ENCODE results near the gene ADH6. TPM values are rescaled to one million over a fixed set of nuclear protein-coding genes. Genes with fewer than 3 reads are reported as not detected.

ADH6 gene
- total and polyA plus RNA-seq, 2 experiments from 2014 or later = not detected

GRCh38 chr4:99179178-99179577 lies 39.9 kb downstream of the ADH6 start:
- Histone ChIP-seq H3K4me1 (ENCODE audit: insufficient read depth) (peaks cover 4% of the 10 kb centered on the region), H2AFZ (no peak overlapping the region), H3K27ac (no peak overlapping the region), H3K9ac (no peak overlapping the region), H3K9me3 (ENCODE audit: low read depth) (no peaks in the 10 kb centered on the region), H4K20me1 (ENCODE audit: insufficient read depth) (no peaks in the 10 kb centered on the region), H3K27me3 (replicated peaks; ENCODE audit: insufficient read depth) (no peaks in the 10 kb centered on the region), H3K9me2 (ENCODE audit: insufficient read depth) (no peaks in the 10 kb centered on the region), H3K79me2 (ENCODE audit: insufficient read depth) (no peaks in the 10 kb centered on the region), H3F3A (ENCODE audit: insufficient read depth) (peaks cover 9% of the 10 kb centered on the region), H3K36me3 (ENCODE audit: low read depth) (no peaks in the 10 kb centered on the region), H3K4me2 (ENCODE audit: unreplicated experiment) (no peak overlapping the region), H3K4me3 (no peak overlapping the region)
- DNase-seq = no peak
- in situ Hi-C loops (cut with MboI) = no loop called here
- WGBS, 2 experiments (ENCODE audit: low coverage in 1 of 2, low lambda C conversion rate in 2 of 2, missing lambda C conversion rate in 2 of 2) = 49 to 54% methylated on average over 2 of the region's 2 CpGs
- TF ChIP-seq EZH2 (IDR thresholded peaks at IDR 0.05; ENCODE audit: insufficient read depth, poor library complexity, severe bottlenecking) (no peak), EZH2phosphoT487 (IDR thresholded peaks at IDR 0.05; ENCODE audit: insufficient read depth, low read depth) (no peak)

GRCh38 chr4:99166544-99166943 lies 52.5 kb downstream of the ADH6 start:
- no peaks in the 10 kb centered on the region for H3F3A ChIP-seq (ENCODE audit: insufficient read depth)
- H3K4me3 ChIP-seq = no peak overlapping the region
- no peak overlapping the region for H3K9ac ChIP-seq
- H3K27me3 ChIP-seq (replicated peaks; ENCODE audit: insufficient read depth) = no peaks in the 10 kb centered on the region
- H4K20me1 ChIP-seq (ENCODE audit: insufficient read depth) = no peaks in the 10 kb centered on the region
- 59 to 75% methylated on average over 2 of the region's 2 CpGs for WGBS, 2 experiments (ENCODE audit: low coverage in 1 of 2, low lambda C conversion rate in 2 of 2, missing lambda C conversion rate in 2 of 2)
- H3K4me1 ChIP-seq (ENCODE audit: insufficient read depth) = no peaks in the 10 kb centered on the region
- H2AFZ ChIP-seq = no peak overlapping the region
- H3K79me2 ChIP-seq (ENCODE audit: insufficient read depth) = no peaks in the 10 kb centered on the region
- H3K36me3 ChIP-seq (ENCODE audit: low read depth) = no peaks in the 10 kb centered on the region
- DNase-seq = no peak
- H3K4me2 ChIP-seq (ENCODE audit: unreplicated experiment) = no peak overlapping the region
- no peaks in the 10 kb centered on the region for H3K9me2 ChIP-seq (ENCODE audit: insufficient read depth)
- no peak for TF ChIP-seq EZH2 (IDR thresholded peaks at IDR 0.05; ENCODE audit: insufficient read depth, poor library complexity, severe bottlenecking)
- no peak for TF ChIP-seq EZH2phosphoT487 (IDR thresholded peaks at IDR 0.05; ENCODE audit: insufficient read depth, low read depth)
- H3K27ac ChIP-seq = no peak overlapping the region
- in situ Hi-C loops (cut with MboI) = no loop called here
- no peaks in the 10 kb centered on the region for H3K9me3 ChIP-seq (ENCODE audit: low read depth)

- H3K9me3 ChIP-seq (ENCODE audit: low read depth) = no peaks in the 10 kb centered on the region
- no peaks in the 10 kb centered on the region for H3K79me2 ChIP-seq (ENCODE audit: insufficient read depth)
- no peaks in the 10 kb centered on the region for H3K36me3 ChIP-seq (ENCODE audit: low read depth)
- WGBS, 2 experiments (ENCODE audit: low coverage in 1 of 2, low lambda C conversion rate in 2 of 2, missing lambda C conversion rate in 2 of 2) = 42 to 55% methylated on average over 1 of the region's 1 CpG
- no peak overlapping the region for H3K4me3 ChIP-seq
- no peak overlapping the region for H3K9ac ChIP-seq
- no peak for TF ChIP-seq EZH2phosphoT487 (IDR thresholded peaks at IDR 0.05; ENCODE audit: insufficient read depth, low read depth)
- no peak for TF ChIP-seq EZH2 (IDR thresholded peaks at IDR 0.05; ENCODE audit: insufficient read depth, poor library complexity, severe bottlenecking)
- in situ Hi-C loops (cut with MboI) = no loop called here
- no peaks in the 10 kb centered on the region for H4K20me1 ChIP-seq (ENCODE audit: insufficient read depth)
- H3K4me1 ChIP-seq (ENCODE audit: insufficient read depth) = no peaks in the 10 kb centered on the region
- H2AFZ ChIP-seq = no peak overlapping the region
- H3K27ac ChIP-seq = no peak overlapping the region
- H3K27me3 ChIP-seq (replicated peaks; ENCODE audit: insufficient read depth) = no peaks in the 10 kb centered on the region
- no peaks in the 10 kb centered on the region for H3K9me2 ChIP-seq (ENCODE audit: insufficient read depth)
- no peaks in the 10 kb centered on the region for H3F3A ChIP-seq (ENCODE audit: insufficient read depth)
- no peak overlapping the region for H3K4me2 ChIP-seq (ENCODE audit: unreplicated experiment)
- DNase-seq = no peak
Observed at GRCh38 chr4:99165978-99166377, 53.1 kb downstream of the ADH6 start.

GRCh38 chr4:99161373-99162099 lies 57.5 kb downstream of the ADH6 start:
- in situ Hi-C loops (cut with MboI) = no loop called here
- no peak for TF ChIP-seq EZH2 (IDR thresholded peaks at IDR 0.05; ENCODE audit: insufficient read depth, poor library complexity, severe bottlenecking)
- no peak for TF ChIP-seq EZH2phosphoT487 (IDR thresholded peaks at IDR 0.05; ENCODE audit: insufficient read depth, low read depth)

More at GRCh38 chr4:99161373-99162099, 57.5 kb downstream of the ADH6 start:
- DNase-seq = no peak
- Histone ChIP-seq H4K20me1 (ENCODE audit: insufficient read depth) (no peaks in the 10 kb centered on the region), H3K36me3 (ENCODE audit: low read depth) (no peaks in the 10 kb centered on the region), H3K4me1 (ENCODE audit: insufficient read depth) (no peaks in the 10 kb centered on the region), H3K9me3 (ENCODE audit: low read depth) (no peaks in the 10 kb centered on the region), H3K4me2 (ENCODE audit: unreplicated experiment) (no peak overlapping the region), H3K4me3 (no peak overlapping the region), H3K9me2 (ENCODE audit: insufficient read depth) (no peaks in the 10 kb centered on the region), H3K27ac (no peak overlapping the region), H3K79me2 (ENCODE audit: insufficient read depth) (no peaks in the 10 kb centered on the region), H2AFZ (no peak overlapping the region), H3F3A (ENCODE audit: insufficient read depth) (no peaks in the 10 kb centered on the region), H3K9ac (no peak overlapping the region), H3K27me3 (replicated peaks; ENCODE audit: insufficient read depth) (no peaks in the 10 kb centered on the region)
- WGBS, 2 experiments (ENCODE audit: low coverage in 1 of 2, low lambda C conversion rate in 2 of 2, missing lambda C conversion rate in 2 of 2) = 78 to 93% methylated on average over 3 of the region's 3 CpGs
